Glutamatergic neuron (in vitro differentiated cells): Measurements from ENCODE around the gene MARCHF5. TPM values are rescaled to one million over a fixed set of nuclear protein-coding genes. Genes with fewer than 3 reads are reported as not detected.

ENCODE experiments used
- DNase-seq: peaks from one replicate; pipeline ENCODE4 v3.0.0; 2022
- H3K27ac Mint-ChIP-seq: one replicate; pipeline ENCODE4 v1.8.0; 2020; ENCODE audit warnings: mild to moderate bottlenecking, mixed read lengths, inconsistent platforms; ENCODE audit not compliant: unreplicated experiment
- H3K27me3 Mint-ChIP-seq: one replicate; pipeline ENCODE4 v1.8.0; 2020; ENCODE audit warnings: mild to moderate bottlenecking, moderate library complexity, mixed read lengths, inconsistent platforms; ENCODE audit not compliant: unreplicated experiment
- H3K36me3 Mint-ChIP-seq: one replicate; pipeline ENCODE4 v1.8.0; 2020; ENCODE audit warnings: mild to moderate bottlenecking, mixed read lengths, inconsistent platforms; ENCODE audit not compliant: unreplicated experiment
- H3K4me1 Mint-ChIP-seq: one replicate; pipeline ENCODE4 v1.8.0; 2020; ENCODE audit warnings: mild to moderate bottlenecking, low read depth, mixed read lengths, inconsistent platforms; ENCODE audit not compliant: unreplicated experiment
- H3K4me3 Mint-ChIP-seq: one replicate; pipeline ENCODE4 v1.8.0; 2020; ENCODE audit warnings: mild to moderate bottlenecking, mixed read lengths, inconsistent platforms; ENCODE audit not compliant: unreplicated experiment
- H3K9me3 Mint-ChIP-seq: one replicate; pipeline ENCODE4 v1.8.0; 2020; ENCODE audit warnings: mild to moderate bottlenecking, moderate library complexity, mixed read lengths, inconsistent platforms; ENCODE audit not compliant: unreplicated experiment
- total RNA-seq: library from RNA; stranded (reverse); fragmentation: NEBNext Ultra II Directional; extraction: Animal tissue kit (Norgen Biotek cat#: 25700); gene quantifications from one replicate; pipeline ENCODE4 v1.2.1, GENCODE V29; 2021; ENCODE audit not compliant: unreplicated experiment
- TF ChIP-seq, protein P1 (sequence below): fragments of 200-600 bp; sonication (generic); IDR thresholded peaks from one replicate; pipeline ENCODE4 v1.5.0; 2021; ENCODE audit not compliant: partially characterized antibody, unreplicated experiment

MARCHF5 gene
- total RNA-seq, 1 donor from 2014 or later: 68.5 TPM

DNA sequence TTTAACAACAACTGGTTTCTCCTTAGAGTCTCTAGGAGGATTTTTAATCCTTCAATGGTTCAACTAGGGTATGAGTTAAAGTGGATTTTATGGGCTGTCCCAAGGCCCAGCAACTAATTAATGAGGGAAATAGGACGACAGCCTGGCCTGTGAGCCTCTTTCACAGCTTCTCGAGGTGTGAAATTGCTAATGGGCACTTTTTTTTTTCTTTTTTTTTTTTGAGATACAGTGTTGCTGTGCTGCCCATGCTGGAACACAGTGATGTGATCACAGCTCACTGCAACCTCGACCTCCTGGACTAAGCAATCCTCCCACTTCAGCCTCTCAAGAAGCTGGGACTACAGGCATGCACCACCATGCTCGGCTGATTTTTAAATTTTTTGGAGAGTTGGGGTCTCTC, 87.0 kb downstream of the MARCHF5 start:
- H3K9me3 Mint-ChIP-seq: no peaks in the 10 kb centered on the region
- H3K4me1 Mint-ChIP-seq: no peaks in the 10 kb centered on the region
- H3K4me3 Mint-ChIP-seq: no peak overlapping the region
- H3K27me3 Mint-ChIP-seq: no peaks in the 10 kb centered on the region
- TF ChIP-seq, protein P1, sequence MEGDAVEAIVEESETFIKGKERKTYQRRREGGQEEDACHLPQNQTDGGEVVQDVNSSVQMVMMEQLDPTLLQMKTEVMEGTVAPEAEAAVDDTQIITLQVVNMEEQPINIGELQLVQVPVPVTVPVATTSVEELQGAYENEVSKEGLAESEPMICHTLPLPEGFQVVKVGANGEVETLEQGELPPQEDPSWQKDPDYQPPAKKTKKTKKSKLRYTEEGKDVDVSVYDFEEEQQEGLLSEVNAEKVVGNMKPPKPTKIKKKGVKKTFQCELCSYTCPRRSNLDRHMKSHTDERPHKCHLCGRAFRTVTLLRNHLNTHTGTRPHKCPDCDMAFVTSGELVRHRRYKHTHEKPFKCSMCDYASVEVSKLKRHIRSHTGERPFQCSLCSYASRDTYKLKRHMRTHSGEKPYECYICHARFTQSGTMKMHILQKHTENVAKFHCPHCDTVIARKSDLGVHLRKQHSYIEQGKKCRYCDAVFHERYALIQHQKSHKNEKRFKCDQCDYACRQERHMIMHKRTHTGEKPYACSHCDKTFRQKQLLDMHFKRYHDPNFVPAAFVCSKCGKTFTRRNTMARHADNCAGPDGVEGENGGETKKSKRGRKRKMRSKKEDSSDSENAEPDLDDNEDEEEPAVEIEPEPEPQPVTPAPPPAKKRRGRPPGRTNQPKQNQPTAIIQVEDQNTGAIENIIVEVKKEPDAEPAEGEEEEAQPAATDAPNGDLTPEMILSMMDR: no peak
- no peak for DNase-seq
- no peak overlapping the region for H3K27ac Mint-ChIP-seq
- H3K36me3 Mint-ChIP-seq: no peaks in the 10 kb centered on the region

DNA sequence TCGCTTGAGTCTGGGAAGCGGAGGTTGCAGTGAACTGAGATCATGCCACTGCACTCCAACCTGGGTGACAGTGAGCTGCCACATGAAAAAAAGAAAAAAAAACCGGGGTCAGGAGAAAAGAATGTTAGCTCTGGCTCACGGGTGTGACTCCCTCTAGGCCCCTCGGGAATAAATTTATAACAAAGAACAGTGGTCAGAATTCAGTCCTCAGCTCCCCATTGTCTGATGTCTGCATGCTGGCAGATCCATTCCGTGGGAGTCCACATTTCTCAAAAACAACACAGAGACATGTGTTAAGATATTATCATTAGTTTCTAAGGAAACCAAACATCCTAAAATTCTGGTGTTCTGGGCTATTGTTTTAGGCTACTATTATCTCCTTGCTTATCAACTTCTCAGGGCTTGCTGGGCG, 90.6 kb downstream of the MARCHF5 start:
- H3K4me1 Mint-ChIP-seq: no peaks in the 10 kb centered on the region
- H3K4me3 Mint-ChIP-seq: no peak overlapping the region
- no peak for DNase-seq
- no peaks in the 10 kb centered on the region for H3K27me3 Mint-ChIP-seq
- H3K27ac Mint-ChIP-seq: no peak overlapping the region
- H3K9me3 Mint-ChIP-seq: no peaks in the 10 kb centered on the region
- TF ChIP-seq, protein P1: no peak
- H3K36me3 Mint-ChIP-seq: no peaks in the 10 kb centered on the region

DNA sequence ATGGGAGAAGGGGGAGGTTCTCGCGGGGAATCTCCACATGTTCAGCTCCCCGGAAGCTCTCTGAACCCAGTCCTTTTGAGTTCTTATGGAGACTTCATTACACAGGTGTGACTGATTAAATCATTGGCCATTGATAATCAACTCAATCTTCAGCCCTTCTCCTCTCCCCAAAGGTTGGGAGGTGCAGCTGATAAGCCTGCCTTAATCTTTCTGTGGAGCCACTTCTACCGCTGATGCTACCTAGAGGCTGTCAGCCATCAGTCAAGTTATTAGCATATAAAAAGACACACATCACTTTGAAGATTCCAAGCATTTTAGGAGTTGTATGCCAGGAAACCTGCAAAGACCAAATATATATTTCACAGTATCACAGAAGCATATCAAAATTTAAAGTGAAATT, 91.7 kb downstream of the MARCHF5 start:
- Mint-ChIP-seq H3K9me3 (peaks cover 3% of the 10 kb centered on the region), H3K36me3 (no peaks in the 10 kb centered on the region), H3K4me1 (no peaks in the 10 kb centered on the region), H3K4me3 (no peak overlapping the region), H3K27me3 (no peaks in the 10 kb centered on the region), H3K27ac (no peak overlapping the region)
- DNase-seq: no peak
- TF ChIP-seq, protein P1: no peak

DNA sequence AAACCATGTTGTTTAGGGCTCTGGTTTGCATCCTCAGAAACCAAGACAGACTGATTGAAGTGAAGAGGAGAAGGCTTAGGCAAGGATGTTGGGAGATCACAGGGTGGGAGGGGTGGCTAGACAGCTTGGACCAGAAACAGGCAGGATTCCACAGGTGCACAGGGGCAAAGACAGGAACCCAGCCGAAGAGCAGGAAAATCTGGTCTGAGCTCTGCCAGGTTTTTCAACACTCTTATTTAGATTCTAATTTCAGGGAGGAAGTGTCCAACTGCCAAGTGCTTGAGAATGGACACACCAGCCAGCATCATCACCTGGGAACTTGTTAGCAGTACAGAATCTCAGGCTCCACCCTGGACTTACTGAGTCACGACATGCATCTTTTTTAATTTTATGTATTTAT, 93.8 kb downstream of the MARCHF5 start:
- DNase-seq: no peak
- Mint-ChIP-seq H3K4me1 (no peaks in the 10 kb centered on the region), H3K9me3 (peaks cover 3% of the 10 kb centered on the region), H3K4me3 (no peak overlapping the region), H3K36me3 (no peaks in the 10 kb centered on the region), H3K27me3 (no peaks in the 10 kb centered on the region), H3K27ac (no peak overlapping the region)
- TF ChIP-seq, protein P1: no peak

DNA sequence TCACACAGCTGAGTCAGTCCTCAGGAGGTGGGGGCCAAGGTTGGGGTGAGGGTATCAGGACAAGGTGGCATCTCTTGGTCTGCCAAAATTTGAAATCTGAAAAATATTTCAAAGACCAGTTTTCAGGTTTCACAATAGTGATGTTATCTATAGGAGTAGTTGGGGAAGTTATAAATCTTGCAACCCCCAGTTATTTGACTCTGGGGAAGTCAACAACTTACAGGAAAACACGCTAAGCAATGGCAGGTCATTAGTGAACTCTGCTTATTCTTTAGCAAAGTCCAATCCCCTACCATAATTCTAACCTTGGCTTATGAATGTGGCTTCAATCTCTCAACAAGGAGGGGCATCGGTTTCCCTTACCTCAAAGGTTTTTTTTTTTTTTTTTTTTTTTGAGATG, 94.9 kb downstream of the MARCHF5 start:
- no peaks in the 10 kb centered on the region for H3K36me3 Mint-ChIP-seq
- H3K27me3 Mint-ChIP-seq: no peaks in the 10 kb centered on the region
- TF ChIP-seq, protein P1: no peak
- H3K9me3 Mint-ChIP-seq: peaks cover 5% of the 10 kb centered on the region
- H3K4me3 Mint-ChIP-seq: no peak overlapping the region
- no peak overlapping the region for H3K27ac Mint-ChIP-seq
- H3K4me1 Mint-ChIP-seq: no peaks in the 10 kb centered on the region
- no peak for DNase-seq
